KOPT-K1 (cell line): Measurements from ENCODE around the gene FUZ.
A peak's percentile ranks its signal among the peaks of the same experiment; 100 is the strongest.
"Not testable (repeated sequence)": the region's sequence is repeated elsewhere in the genome, so short reads cannot be mapped to it uniquely, and the experiment has no call there.

Experiments used
- H3K27ac ChIP-seq: fragments of 200-600 bp; sonication (generic); 2 replicates; pipeline ENCODE4 v1.5.1; 2016; ENCODE audit warnings: antibody characterized with exemption, mild to moderate bottlenecking, low read depth, low read length; ENCODE audit not compliant: poor library complexity, severe bottlenecking
- H3K36me3 ChIP-seq: fragments of 200-600 bp; sonication (generic); 2 replicates; pipeline ENCODE4 v1.5.1; 2017; ENCODE audit warnings: antibody characterized with exemption, mild to moderate bottlenecking, low read length, moderate library complexity; ENCODE audit not compliant: insufficient read depth
- H3K9me3 ChIP-seq: fragments of 200-600 bp; sonication (generic); 2 replicates; pipeline ENCODE4 v1.5.1; 2017; ENCODE audit warnings: antibody characterized with exemption, low read length, mild to moderate bottlenecking; ENCODE audit not compliant: insufficient read depth, poor library complexity, severe bottlenecking

FUZ gene

DNA sequence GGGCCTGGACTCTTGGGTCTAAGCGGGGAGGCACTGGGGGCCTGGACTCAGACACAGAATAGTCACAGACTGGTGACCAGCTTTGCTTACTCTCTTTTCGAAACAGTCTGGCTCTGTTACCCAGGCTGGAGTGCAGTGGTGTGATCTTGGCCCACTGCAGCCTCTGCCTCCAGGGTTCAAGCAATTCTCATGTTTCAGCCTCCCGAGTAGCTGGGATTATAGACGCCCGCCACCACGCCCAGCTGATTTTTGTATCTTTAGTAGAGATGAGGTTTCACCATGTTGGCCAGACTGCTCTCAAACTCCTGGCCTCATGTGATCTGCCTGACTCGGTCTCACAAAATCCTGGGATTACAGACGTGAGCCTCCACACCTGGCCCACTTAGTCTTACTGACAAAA lies 16.1 kb upstream of the FUZ start:
- Histone ChIP-seq H3K36me3 (peaks cover 57% of the 10 kb centered on the region), H3K9me3 (no peaks in the 10 kb centered on the region), H3K27ac (no peak overlapping the region)

DNA sequence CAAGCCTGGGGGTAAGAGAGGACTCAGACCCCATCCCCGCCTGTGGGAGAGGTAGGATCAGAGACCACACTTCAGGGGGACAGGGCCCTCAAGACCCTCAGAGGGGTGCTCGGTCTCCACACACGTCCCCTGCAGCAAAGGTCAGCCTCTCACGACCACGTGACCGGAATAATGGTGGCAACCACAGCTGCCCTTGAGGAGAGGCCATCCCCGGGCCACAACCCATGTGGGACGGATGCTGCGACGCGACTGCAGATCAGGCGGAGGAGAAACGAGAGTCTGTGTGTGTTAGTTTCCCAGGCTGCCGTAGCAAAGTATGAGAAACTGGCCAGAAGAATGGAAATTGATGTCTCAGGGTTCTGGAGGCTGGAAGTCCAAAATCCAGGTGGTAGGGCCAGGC lies 13.9 kb upstream of the FUZ start:
- Histone ChIP-seq H3K27ac (no peak overlapping the region), H3K36me3 (peaks cover 52% of the 10 kb centered on the region), H3K9me3 (no peaks in the 10 kb centered on the region)

DNA sequence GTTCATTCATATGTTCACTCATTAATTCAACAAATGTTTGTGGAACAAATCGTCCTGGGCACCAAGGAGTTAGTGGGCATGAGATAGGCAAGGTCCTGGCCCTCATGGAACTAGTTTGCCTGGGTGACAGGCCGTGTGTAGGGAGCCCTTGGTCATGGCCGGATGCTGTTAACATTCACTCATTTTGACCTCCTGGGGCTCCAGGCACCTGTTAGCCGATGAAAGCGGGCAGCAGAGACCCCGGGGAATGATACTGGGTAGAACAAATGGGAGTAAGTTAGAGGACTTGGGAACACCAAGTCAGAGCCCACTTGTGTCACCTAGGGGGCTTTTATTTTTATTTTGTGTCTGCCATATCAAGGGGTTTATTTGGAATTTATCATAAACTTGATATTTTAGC lies 11.6 kb upstream of the FUZ start:
- no peak overlapping the region for H3K27ac ChIP-seq
- H3K9me3 ChIP-seq = no peaks in the 10 kb centered on the region
- peaks cover 46% of the 10 kb centered on the region; the same call in 1 of the 2 replicates for H3K36me3 ChIP-seq

GRCh38 chr19:49823472-49823871 lies 10.4 kb upstream of the FUZ start:
- Histone ChIP-seq H3K27ac (no peak overlapping the region), H3K36me3 (peaks cover 41% of the 10 kb centered on the region; the same call in 1 of the 2 replicates), H3K9me3 (no peaks in the 10 kb centered on the region)

GRCh38 chr19:49820125-49820524 lies 7.0 kb upstream of the FUZ start:
- Histone ChIP-seq H3K9me3 (no peaks in the 10 kb centered on the region), H3K27ac (no peak overlapping the region), H3K36me3 (peaks cover 32% of the 10 kb centered on the region; the same call in 1 of the 2 replicates)

- H3K36me3 ChIP-seq = peaks cover 30% of the 10 kb centered on the region; the same call in 1 of the 2 replicates
- H3K27ac ChIP-seq = peak overlapping the region; percentile 74
- H3K9me3 ChIP-seq = not testable (repeated sequence)
Observed at GRCh38 chr19:49819452-49820115, 6.5 kb upstream of the FUZ start.

DNA sequence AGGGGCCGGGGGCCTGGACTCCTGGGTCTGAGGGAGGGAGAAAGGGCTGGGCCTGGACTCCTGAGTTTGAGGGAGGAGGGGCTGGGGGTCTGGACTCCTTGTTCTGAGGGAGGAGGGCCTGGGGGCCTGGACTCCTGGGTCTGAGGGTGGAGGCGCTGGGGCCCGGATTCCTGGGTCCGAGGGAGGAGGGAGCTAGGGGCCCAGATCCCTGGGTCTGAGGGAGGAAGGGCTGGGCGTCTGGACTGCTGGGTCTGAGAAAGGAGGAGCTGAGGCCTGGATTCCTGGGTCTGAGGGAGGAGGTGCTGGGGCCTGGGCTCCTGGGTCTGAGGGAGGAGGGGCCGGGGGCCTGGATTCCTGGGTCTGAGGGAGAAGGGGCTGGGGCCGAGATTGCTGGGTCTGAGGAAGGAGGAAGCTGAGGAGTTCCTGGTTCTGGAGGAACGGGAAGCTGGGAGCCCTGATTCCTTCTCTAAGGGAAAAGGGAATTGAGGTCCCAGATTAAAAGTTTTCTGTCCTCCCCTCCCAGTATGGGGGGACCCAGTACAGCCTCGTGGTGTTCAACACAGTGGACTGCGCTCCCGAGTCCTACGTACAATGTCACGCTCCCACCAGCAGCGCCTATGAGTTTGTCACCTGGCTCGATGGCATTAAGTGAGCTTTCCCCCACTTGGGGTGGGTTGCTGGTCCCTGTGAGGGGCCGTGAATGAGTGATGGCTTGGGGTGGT lies 5.7 kb upstream of the FUZ start:
- Histone ChIP-seq H3K9me3 (no peaks in the 10 kb centered on the region), H3K27ac (peak overlapping the region; percentile 74), H3K36me3 (peaks cover 22% of the 10 kb centered on the region; the same call in 1 of the 2 replicates)

GRCh38 chr19:49817964-49818648 lies 5.0 kb upstream of the FUZ start, which contains the start of gene MED25:
Gene MED25, plus strand, starts transcription at chr19:49818289. Its CDS starts 53 bp downstream, at chr19:49818342.
- Histone ChIP-seq H3K27ac (peak within 1 kb of the TSS; percentile 74), H3K36me3 (peaks cover 15% of the 10 kb centered on the region; the same call in 1 of the 2 replicates), H3K9me3 (no peaks in the 10 kb centered on the region)

DNA sequence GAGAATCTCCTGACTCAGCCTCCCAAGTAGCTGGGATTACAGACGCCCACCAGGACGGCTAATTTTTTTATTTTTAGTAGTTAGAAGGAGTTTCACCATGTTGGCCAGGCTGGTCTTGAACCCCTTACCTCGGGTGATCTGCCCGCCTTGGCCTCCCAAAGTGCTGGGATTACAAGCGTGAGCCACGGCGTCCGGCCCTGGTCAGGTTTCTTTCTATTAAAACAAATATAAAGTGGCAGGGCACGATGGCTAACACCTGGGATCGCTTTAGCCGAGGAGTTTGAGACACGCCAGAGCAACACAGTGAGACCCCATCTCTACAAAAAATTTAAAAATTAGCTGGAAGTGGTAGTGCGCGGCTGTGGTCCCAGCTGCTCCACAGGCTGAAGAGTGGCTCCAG lies 3.5 kb upstream of the FUZ start:
- Histone ChIP-seq H3K36me3 (peaks cover 9% of the 10 kb centered on the region; the same call in 1 of the 2 replicates), H3K27ac (no peak overlapping the region)

GRCh38 chr19:49814010-49814409 lies 918 bp upstream of the FUZ start:
- H3K9me3 ChIP-seq = no peaks in the 10 kb centered on the region
- H3K36me3 ChIP-seq = no peaks in the 10 kb centered on the region
- no peak overlapping the region for H3K27ac ChIP-seq

More for the DNA sequence above, 3.5 kb upstream of the FUZ start:
- no peaks in the 10 kb centered on the region for H3K9me3 ChIP-seq

DNA sequence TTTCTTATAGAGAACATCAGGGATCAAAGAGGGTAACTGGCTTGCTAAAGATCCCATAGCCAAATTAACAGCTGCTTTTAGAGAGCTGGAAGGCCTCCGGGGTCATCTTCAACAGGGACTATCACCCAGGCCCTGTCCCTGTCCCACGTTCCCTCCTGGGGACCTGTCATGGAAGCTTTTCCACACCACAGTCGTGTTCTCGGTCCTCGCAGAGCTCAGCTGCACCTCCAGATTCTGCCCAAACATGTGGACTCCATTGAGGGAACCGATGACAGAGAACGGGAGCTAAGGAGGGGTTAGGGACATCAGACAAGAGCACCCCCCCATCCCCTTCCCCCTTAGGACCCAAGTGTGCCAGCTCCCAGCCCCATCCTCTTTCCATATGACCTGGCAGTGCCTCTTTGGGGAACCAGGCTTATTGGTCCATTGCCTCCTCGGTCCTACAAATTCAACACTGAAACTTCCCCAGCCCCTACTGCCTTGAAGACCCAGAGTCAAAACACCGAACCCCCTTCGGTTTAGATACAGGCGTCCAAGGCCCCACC lies 568 bp downstream of the FUZ start:
- Histone ChIP-seq H3K36me3 (peaks cover 14% of the 10 kb centered on the region; the same call in 1 of the 2 replicates), H3K27ac (peak overlapping the region; percentile 75), H3K9me3 (no peaks in the 10 kb centered on the region)

GRCh38 chr19:49811328-49811727 lies 1.8 kb downstream of the FUZ start:
- Histone ChIP-seq H3K9me3 (no peaks in the 10 kb centered on the region), H3K36me3 (peaks cover 26% of the 10 kb centered on the region; the same call in 1 of the 2 replicates), H3K27ac (no peak overlapping the region)

DNA sequence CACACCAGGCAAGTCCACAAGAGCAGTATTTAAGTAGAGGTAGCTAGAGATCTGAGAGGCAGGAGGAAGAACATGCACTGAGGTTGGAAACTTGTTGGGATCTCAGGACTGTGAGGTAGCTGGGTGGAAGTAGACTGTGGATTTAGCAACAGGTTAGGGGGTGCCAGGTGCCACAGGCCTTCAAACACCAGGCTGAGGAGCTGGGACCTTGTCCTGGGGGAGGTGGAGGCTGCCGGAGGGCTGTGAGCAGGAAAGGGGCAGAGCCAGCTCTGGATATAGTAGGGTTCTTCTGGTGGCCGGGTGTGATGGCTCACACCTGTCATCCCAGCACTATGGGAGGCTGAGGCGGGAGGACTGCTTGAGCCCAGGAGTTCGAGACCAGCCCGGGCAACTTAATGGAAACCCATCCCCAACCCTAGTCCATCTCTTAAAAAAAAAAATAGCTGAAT lies 3.1 kb downstream of the FUZ start:
- H3K36me3 ChIP-seq = peaks cover 37% of the 10 kb centered on the region
- H3K9me3 ChIP-seq = no peaks in the 10 kb centered on the region
- no peak overlapping the region for H3K27ac ChIP-seq

- no peaks in the 10 kb centered on the region for H3K9me3 ChIP-seq
- H3K27ac ChIP-seq = no peak overlapping the region
- H3K36me3 ChIP-seq = peaks cover 43% of the 10 kb centered on the region
Observed at GRCh38 chr19:49809160-49809940, 3.7 kb downstream of the FUZ start.
